ENCODE results near the gene TGFBR1. TPM values are rescaled to one million over a fixed set of nuclear protein-coding genes. Genes with fewer than 3 reads are reported as not detected.

The TGFBR1 gene
- polyA plus RNA-seq, 1 of the 3 experiments (the other 2 are of a cell fraction), result 15.3 TPM

- WGBS (ENCODE audit: low lambda C conversion rate), result 37% methylated on average over 1 of the region's 1 CpG
- Histone ChIP-seq H4K20me1 (ENCODE audit: insufficient read depth) (no peaks in the 10 kb centered on the region), H3K4me1 (ENCODE audit: control insufficient read depth in 1 of 2, insufficient read depth in 2 of 2, low read depth in 1 of 2, low read length in 1 of 2) (0 out of 4 replicates have a peak, but pooled peaks cover 0 to 4% of the 10 kb centered on the region in 2 experiments), H3K27ac (ENCODE audit: low read depth in 2 of 2, low read length in 1 of 2) (no peak overlapping the region), H3K36me3 (replicated peaks in 1 of 2; ENCODE audit: control insufficient read depth in 1 of 2, insufficient read depth in 2 of 2, low read length in 1 of 2) (no peaks in the 10 kb centered on the region), H3K9me2 (no peaks in the 10 kb centered on the region), H2AFZ (ENCODE audit: low read depth) (no peak overlapping the region), H3K27me3 (ENCODE audit: insufficient read depth) (no peaks in the 10 kb centered on the region), H3K4me3 (ENCODE audit: low read depth in 2 of 2, low read length in 1 of 2) (no peak overlapping the region), H3K4me2 (no peak overlapping the region), H3K9me3 (no peaks in the 10 kb centered on the region), H3F3A (replicated peaks; ENCODE audit: insufficient read depth) (no peaks in the 10 kb centered on the region), H3K79me2 (ENCODE audit: insufficient read depth) (no peaks in the 10 kb centered on the region), H3K9ac (no peak overlapping the region)
- ChIA-PET CTCF (no interaction called here), POLR2A (no interaction called here)
- no peak for TF ChIP-seq GATA2 (CRISPR knock-in tag; IDR thresholded peaks at IDR 0.05)
- DNase-seq, result no peak
These were observed 42.4 kb upstream of the TGFBR1 start for GRCh38 chr9:99062549-99062948.

- Histone ChIP-seq H3K4me2 (no peak overlapping the region), H3K9ac (no peak overlapping the region), H3K36me3 (replicated peaks in 1 of 2; ENCODE audit: control insufficient read depth in 1 of 2, insufficient read depth in 2 of 2, low read length in 1 of 2) (no peaks in the 10 kb centered on the region), H3F3A (replicated peaks; ENCODE audit: insufficient read depth) (no peaks in the 10 kb centered on the region), H3K9me3 (no peaks in the 10 kb centered on the region), H2AFZ (ENCODE audit: low read depth) (no peak overlapping the region), H3K27me3 (ENCODE audit: insufficient read depth) (no peaks in the 10 kb centered on the region), H3K79me2 (ENCODE audit: insufficient read depth) (no peaks in the 10 kb centered on the region), H3K27ac (ENCODE audit: low read depth in 2 of 2, low read length in 1 of 2) (no peak overlapping the region), H4K20me1 (ENCODE audit: insufficient read depth) (no peaks in the 10 kb centered on the region), H3K4me3 (ENCODE audit: low read depth in 2 of 2, low read length in 1 of 2) (no peak overlapping the region), H3K9me2 (no peaks in the 10 kb centered on the region), H3K4me1 (ENCODE audit: control insufficient read depth in 1 of 2, insufficient read depth in 2 of 2, low read depth in 1 of 2, low read length in 1 of 2) (0 out of 4 replicates have a peak, but pooled peaks cover 0 to 4% of the 10 kb centered on the region in 2 experiments)
- ChIA-PET POLR2A (no interaction called here), CTCF (no interaction called here)
- no peak for DNase-seq
- 84% methylated on average over 1 of the region's 1 CpG for WGBS (ENCODE audit: low lambda C conversion rate)
- TF ChIP-seq ZBTB33 (IDR thresholded peaks at IDR 0.05; ENCODE audit: borderline replicate concordance, low read depth) (no peak), MEF2A (IDR thresholded peaks at IDR 0.05; ENCODE audit: borderline replicate concordance, low read depth) (no peak), RFX5 (IDR thresholded peaks at IDR 0.05; ENCODE audit: low read length) (no peak), TAF1 (IDR thresholded peaks at IDR 0.05; ENCODE audit: borderline replicate concordance, low read depth, low read length) (no peak), CHD2 (IDR thresholded peaks at IDR 0.05; ENCODE audit: low read length, partially characterized antibody) (no peak), CTCF (IDR thresholded peaks at IDR 0.05) (no peak), GATA2 (CRISPR knock-in tag; IDR thresholded peaks at IDR 0.05) (no peak), MXI1 (IDR thresholded peaks at IDR 0.05; ENCODE audit: low read depth, low read length) (no peak), ELF1 (IDR thresholded peaks at IDR 0.05) (no peak), RXRA (IDR thresholded peaks at IDR 0.05; ENCODE audit: borderline replicate concordance, low read depth) (no peak), EZH2phosphoT487 (IDR thresholded peaks at IDR 0.05; ENCODE audit: borderline replicate concordance, low read depth) (no peak), USF1 (IDR thresholded peaks at IDR 0.05; ENCODE audit: borderline replicate concordance, low read depth) (no peak), PBX3 (IDR thresholded peaks at IDR 0.05) (no peak)
These were observed 41.4 kb upstream of the TGFBR1 start for GRCh38 chr9:99063522-99063921.
